Loucy (cell line): Measurements from ENCODE around the gene ZSCAN25.
"Not testable (repeated sequence)": the region's sequence is repeated elsewhere in the genome, so short reads cannot be mapped to it uniquely, and the experiment has no call there.

Experiments
- H2AFZ ChIP-seq: fragments of 200-600 bp; sonication (generic); 2 replicates; pipeline ENCODE4 v1.6.0; 2016; ENCODE audit warnings: antibody characterized with exemption, mild to moderate bottlenecking, low read length, moderate library complexity
- H3F3A ChIP-seq: fragments of 200-600 bp; 2 replicates; pipeline ENCODE4 v1.6.0; 2016; ENCODE audit warnings: antibody characterized with exemption, low read depth, mild to moderate bottlenecking
- H3K27me3 ChIP-seq: fragments of 200-600 bp; sonication (generic); 2 replicates; pipeline ENCODE4 v1.6.1; 2014; ENCODE audit warnings: low read length, mild to moderate bottlenecking; ENCODE audit not compliant: insufficient read depth, poor library complexity, severe bottlenecking
- H3K36me3 ChIP-seq: fragments of 200-600 bp; sonication (generic); 2 replicates; pipeline ENCODE4 v1.6.1; 2016; ENCODE audit warnings: low read length; ENCODE audit not compliant: insufficient read depth
- H3K4me1 ChIP-seq: fragments of 200-600 bp; sonication (generic); 2 replicates; pipeline ENCODE4 v1.5.1; 2014; ENCODE audit warnings: low read length, mild to moderate bottlenecking; ENCODE audit not compliant: insufficient read depth, poor library complexity, severe bottlenecking
- H3K4me2 ChIP-seq: fragments of 200-600 bp; sonication (generic); 2 replicates; pipeline ENCODE4 v1.6.0; 2014; ENCODE audit warnings: antibody characterized with exemption, low read length, low read depth, mild to moderate bottlenecking; ENCODE audit not compliant: poor library complexity, severe bottlenecking
- H3K4me3 ChIP-seq: fragments of 200-600 bp; sonication (generic); 2 replicates; pipeline ENCODE4 v1.5.1; 2014; ENCODE audit warnings: low read length, mild to moderate bottlenecking, mixed read lengths; ENCODE audit not compliant: poor library complexity, severe bottlenecking
- H3K79me2 ChIP-seq: fragments of 200-600 bp; sonication (generic); 2 replicates; pipeline ENCODE4 v1.6.1; 2014; ENCODE audit warnings: low read length; ENCODE audit not compliant: insufficient read depth
- H3K9ac ChIP-seq: fragments of 200-600 bp; sonication (generic); 2 replicates; pipeline ENCODE4 v1.6.0; 2014; ENCODE audit warnings: mild to moderate bottlenecking, low read depth, low read length, moderate library complexity; ENCODE audit not compliant: poor library complexity, severe bottlenecking
- H3K9me2 ChIP-seq: fragments of 200-600 bp; sonication (generic); replicated peaks from 2 replicates; pipeline ENCODE4 v1.6.1; 2016; ENCODE audit warnings: low read depth, low read length, mixed read lengths
- H3K9me3 ChIP-seq: fragments of 200-600 bp; sonication (generic); 2 replicates; pipeline ENCODE4 v1.6.1; 2014; ENCODE audit warnings: mild to moderate bottlenecking, antibody characterized with exemption, low read length, low read depth; ENCODE audit not compliant: insufficient read depth
- H4K20me1 ChIP-seq: fragments of 200-600 bp; sonication (generic); 2 replicates; pipeline ENCODE4 v1.6.0; 2014; ENCODE audit warnings: antibody characterized with exemption, low read length, mild to moderate bottlenecking; ENCODE audit not compliant: insufficient read depth, poor library complexity, severe bottlenecking
- EZH2phosphoT487 ChIP-seq: fragments of 200-600 bp; IDR thresholded peaks from 2 replicates; pipeline ENCODE4 v1.6.1; 2018; ENCODE audit warnings: antibody characterized with exemption, mild to moderate bottlenecking, moderate library complexity, borderline replicate concordance
- TF ChIP-seq, protein P1 (sequence below): fragments of 200-600 bp; sonication (generic); conservative IDR thresholded peaks from 2 replicates; pipeline ENCODE4 v1.5.1; 2014; ENCODE audit warnings: mild to moderate bottlenecking, antibody characterized with exemption, low read length

The ZSCAN25 gene

DNA sequence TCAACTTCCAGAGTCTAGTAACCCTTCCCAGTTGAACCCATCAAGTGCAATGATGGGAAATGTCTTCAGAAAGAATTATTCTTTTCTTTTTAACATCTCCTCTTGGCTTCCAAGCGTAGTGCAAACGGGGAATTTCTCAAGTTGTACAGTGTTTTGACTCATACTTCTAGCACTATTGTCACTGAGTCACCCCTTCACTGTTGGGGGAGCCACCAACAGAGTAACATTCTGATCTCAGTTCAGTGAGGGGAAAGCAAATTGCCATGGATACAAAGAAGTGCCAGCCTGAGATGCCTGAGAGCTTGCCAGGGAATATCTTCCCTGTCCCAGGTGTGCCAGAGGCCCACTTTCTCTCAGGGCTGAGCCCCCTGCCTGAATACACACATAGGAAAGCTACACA lies 32.1 kb downstream of the ZSCAN25 start:
- H3K79me2 ChIP-seq = no peaks in the 10 kb centered on the region
- H3K9me3 ChIP-seq = peaks cover 5% of the 10 kb centered on the region; the same call in 1 of the 2 replicates
- H3K4me1 ChIP-seq = no peaks in the 10 kb centered on the region
- H3K9me2 ChIP-seq = no peaks in the 10 kb centered on the region
- H3K9ac ChIP-seq = no peak overlapping the region
- TF ChIP-seq, protein P1, sequence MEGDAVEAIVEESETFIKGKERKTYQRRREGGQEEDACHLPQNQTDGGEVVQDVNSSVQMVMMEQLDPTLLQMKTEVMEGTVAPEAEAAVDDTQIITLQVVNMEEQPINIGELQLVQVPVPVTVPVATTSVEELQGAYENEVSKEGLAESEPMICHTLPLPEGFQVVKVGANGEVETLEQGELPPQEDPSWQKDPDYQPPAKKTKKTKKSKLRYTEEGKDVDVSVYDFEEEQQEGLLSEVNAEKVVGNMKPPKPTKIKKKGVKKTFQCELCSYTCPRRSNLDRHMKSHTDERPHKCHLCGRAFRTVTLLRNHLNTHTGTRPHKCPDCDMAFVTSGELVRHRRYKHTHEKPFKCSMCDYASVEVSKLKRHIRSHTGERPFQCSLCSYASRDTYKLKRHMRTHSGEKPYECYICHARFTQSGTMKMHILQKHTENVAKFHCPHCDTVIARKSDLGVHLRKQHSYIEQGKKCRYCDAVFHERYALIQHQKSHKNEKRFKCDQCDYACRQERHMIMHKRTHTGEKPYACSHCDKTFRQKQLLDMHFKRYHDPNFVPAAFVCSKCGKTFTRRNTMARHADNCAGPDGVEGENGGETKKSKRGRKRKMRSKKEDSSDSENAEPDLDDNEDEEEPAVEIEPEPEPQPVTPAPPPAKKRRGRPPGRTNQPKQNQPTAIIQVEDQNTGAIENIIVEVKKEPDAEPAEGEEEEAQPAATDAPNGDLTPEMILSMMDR = no peak
- no peak for TF ChIP-seq EZH2phosphoT487
- no peaks in the 10 kb centered on the region for H3K27me3 ChIP-seq
- no peak overlapping the region for H2AFZ ChIP-seq
- H4K20me1 ChIP-seq = no peaks in the 10 kb centered on the region
- no peaks in the 10 kb centered on the region for H3F3A ChIP-seq
- H3K36me3 ChIP-seq = peaks cover 5% of the 10 kb centered on the region; the same call in 1 of the 2 replicates
- H3K4me2 ChIP-seq = no peak overlapping the region
- H3K4me3 ChIP-seq = no peak overlapping the region

DNA sequence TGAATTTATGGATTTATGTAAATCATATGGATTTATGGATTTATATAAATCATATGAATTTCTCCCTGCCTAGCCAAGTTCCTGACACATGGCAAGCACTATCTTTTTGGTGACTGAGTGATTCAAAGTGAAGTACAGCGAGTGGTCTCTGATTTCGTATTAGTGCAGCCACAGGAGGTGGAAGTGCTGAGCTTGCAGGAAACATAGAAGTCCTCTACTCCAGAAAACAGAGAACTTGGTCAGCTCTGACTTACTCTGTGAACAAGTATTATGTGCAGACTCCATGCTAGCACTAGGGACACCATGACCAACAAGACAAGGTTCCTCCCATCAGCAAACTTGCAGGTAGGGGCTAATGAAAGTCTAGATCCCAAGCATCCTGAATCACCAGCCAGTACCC lies 34.5 kb downstream of the ZSCAN25 start:
- Histone ChIP-seq H3F3A (no peaks in the 10 kb centered on the region), H3K36me3 (no peaks in the 10 kb centered on the region; the same call in 1 of the 2 replicates), H3K4me1 (no peaks in the 10 kb centered on the region), H3K9me2 (no peaks in the 10 kb centered on the region), H3K4me2 (no peak overlapping the region), H3K27me3 (no peaks in the 10 kb centered on the region), H3K9me3 (no peaks in the 10 kb centered on the region), H3K79me2 (no peaks in the 10 kb centered on the region), H3K9ac (no peak overlapping the region), H4K20me1 (no peaks in the 10 kb centered on the region), H3K4me3 (no peak overlapping the region), H2AFZ (no peak overlapping the region)
- TF ChIP-seq EZH2phosphoT487 = no peak
- TF ChIP-seq, protein P1 = no peak

GRCh38 chr7:99652671-99653070 lies 35.9 kb downstream of the ZSCAN25 start:
- H3K79me2 ChIP-seq = no peaks in the 10 kb centered on the region
- H3K4me3 ChIP-seq = no peak overlapping the region
- no peak overlapping the region for H3K9ac ChIP-seq
- H3K9me2 ChIP-seq = no peaks in the 10 kb centered on the region
- no peaks in the 10 kb centered on the region for H3F3A ChIP-seq
- no peak for TF ChIP-seq EZH2phosphoT487
- TF ChIP-seq, protein P1 = no peak
- no peaks in the 10 kb centered on the region for H3K27me3 ChIP-seq
- no peaks in the 10 kb centered on the region for H3K4me1 ChIP-seq
- H3K4me2 ChIP-seq = no peak overlapping the region
- no peaks in the 10 kb centered on the region for H3K9me3 ChIP-seq
- H4K20me1 ChIP-seq = no peaks in the 10 kb centered on the region
- H2AFZ ChIP-seq = no peak overlapping the region
- H3K36me3 ChIP-seq = no peaks in the 10 kb centered on the region; the same call in 1 of the 2 replicates

DNA sequence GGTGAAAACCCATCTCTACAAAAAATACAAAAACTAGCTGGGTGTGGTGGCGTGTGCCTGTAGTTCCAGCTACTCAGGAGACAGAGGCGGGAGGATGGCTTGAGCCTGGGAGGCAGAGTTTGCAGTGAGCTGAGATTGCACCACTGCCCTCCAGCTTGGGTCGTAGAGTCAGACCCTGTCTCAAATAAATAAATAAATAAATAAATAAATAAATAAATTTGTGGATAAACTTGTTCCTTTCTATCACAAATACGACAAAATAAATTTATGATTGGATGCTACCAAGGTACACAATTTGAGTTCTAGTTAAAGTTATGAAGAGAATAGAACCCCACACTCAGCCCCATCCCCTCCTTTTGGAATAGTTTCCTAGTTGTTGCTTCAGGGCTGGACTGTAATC lies 36.5 kb downstream of the ZSCAN25 start:
- not testable (repeated sequence) for H3K4me3 ChIP-seq

More for the DNA sequence above, 36.5 kb downstream of the ZSCAN25 start:
- H3K36me3 ChIP-seq, H4K20me1 ChIP-seq, H3K4me2 ChIP-seq, H3K9me3 ChIP-seq, H3K4me1 ChIP-seq, H3K79me2 ChIP-seq, H2AFZ ChIP-seq, H3K9ac ChIP-seq, H3K9me2 ChIP-seq, H3F3A ChIP-seq, H3K27me3 ChIP-seq: not testable (repeated sequence)
